HCT116 (cell line): ENCODE measurements around the gene CTXN1. TPM values are rescaled to one million over a fixed set of nuclear protein-coding genes. Genes with fewer than 3 reads are reported as not detected.

Experiments
- EGR1 ChIP-seq: IDR thresholded peaks from 2 replicates; pipeline ENCODE4 v1.6.1; 2012; ENCODE audit warnings: low read depth
- EZH2 ChIP-seq: fragments of 200-600 bp; sonication (generic); IDR thresholded peaks from 2 replicates; pipeline ENCODE4 v1.6.1; 2017; ENCODE audit warnings: antibody characterized with exemption, mixed run types
- FOSL1 ChIP-seq: IDR thresholded peaks from 2 replicates; pipeline ENCODE4 v1.6.1; 2012; ENCODE audit warnings: low read depth
- POLR2A ChIP-seq: IDR thresholded peaks from 2 replicates; pipeline ENCODE4 v1.7.0; 2011; ENCODE audit warnings: borderline replicate concordance; ENCODE audit not compliant: insufficient read depth, insufficient read length; ENCODE audit errors: extremely low read depth
- POLR2AphosphoS5 ChIP-seq: IDR thresholded peaks from 2 replicates; pipeline ENCODE4 v1.6.1; 2011; ENCODE audit warnings: mild to moderate bottlenecking, low read depth, low read length, moderate library complexity
- RAD21 ChIP-seq: IDR thresholded peaks from 2 replicates; pipeline ENCODE4 v1.6.1; 2012; ENCODE audit warnings: low read depth, mild to moderate bottlenecking
- SIN3A ChIP-seq: IDR thresholded peaks from 2 replicates; pipeline ENCODE4 v1.6.1; 2012; ENCODE audit warnings: low read depth
- SP1 ChIP-seq: IDR thresholded peaks from 2 replicates; pipeline ENCODE4 v1.6.1; 2012; ENCODE audit warnings: low read depth
- SRF ChIP-seq: IDR thresholded peaks from 2 replicates; pipeline ENCODE4 v1.6.1; 2012; ENCODE audit warnings: low read depth
- TCF7L2 ChIP-seq: IDR thresholded peaks from 2 replicates; pipeline ENCODE4 v1.7.0; 2011; ENCODE audit warnings: borderline replicate concordance, inconsistent platforms; ENCODE audit not compliant: insufficient read depth, insufficient read length; ENCODE audit errors: extremely low read depth
- YY1 ChIP-seq: IDR thresholded peaks from 2 replicates; pipeline ENCODE4 v1.6.1; 2011; ENCODE audit warnings: low read length, low read depth, moderate library complexity, mild to moderate bottlenecking; ENCODE audit not compliant: insufficient replicate concordance; ENCODE audit errors: extremely low read depth
- ZNF274 ChIP-seq: fragments of 200-500 bp; sonication (Bioruptor generic); IDR thresholded peaks from 2 replicates; pipeline ENCODE4 v1.6.1; 2014; ENCODE audit warnings: mild to moderate bottlenecking, low read depth, low read length, inconsistent platforms
- total RNA-seq: library from RNA; stranded (reverse); gene quantifications from one replicate; pipeline ENCODE4 v1.2.1, GENCODE V29; 2021; ENCODE audit not compliant: unreplicated experiment
- TF ChIP-seq, protein P1 (sequence below): IDR thresholded peaks from 2 replicates; pipeline ENCODE4 v1.6.1; 2012
- TF ChIP-seq, protein P2 (sequence below): IDR thresholded peaks from 2 replicates; pipeline ENCODE4 v1.6.1; 2011; ENCODE audit warnings: mild to moderate bottlenecking, low read length, moderate library complexity; ENCODE audit not compliant: insufficient replicate concordance; ENCODE audit errors: extremely low read depth

CTXN1 gene
- total RNA-seq, 1 experiment from 2014 or later = 56.0 TPM

DNA sequence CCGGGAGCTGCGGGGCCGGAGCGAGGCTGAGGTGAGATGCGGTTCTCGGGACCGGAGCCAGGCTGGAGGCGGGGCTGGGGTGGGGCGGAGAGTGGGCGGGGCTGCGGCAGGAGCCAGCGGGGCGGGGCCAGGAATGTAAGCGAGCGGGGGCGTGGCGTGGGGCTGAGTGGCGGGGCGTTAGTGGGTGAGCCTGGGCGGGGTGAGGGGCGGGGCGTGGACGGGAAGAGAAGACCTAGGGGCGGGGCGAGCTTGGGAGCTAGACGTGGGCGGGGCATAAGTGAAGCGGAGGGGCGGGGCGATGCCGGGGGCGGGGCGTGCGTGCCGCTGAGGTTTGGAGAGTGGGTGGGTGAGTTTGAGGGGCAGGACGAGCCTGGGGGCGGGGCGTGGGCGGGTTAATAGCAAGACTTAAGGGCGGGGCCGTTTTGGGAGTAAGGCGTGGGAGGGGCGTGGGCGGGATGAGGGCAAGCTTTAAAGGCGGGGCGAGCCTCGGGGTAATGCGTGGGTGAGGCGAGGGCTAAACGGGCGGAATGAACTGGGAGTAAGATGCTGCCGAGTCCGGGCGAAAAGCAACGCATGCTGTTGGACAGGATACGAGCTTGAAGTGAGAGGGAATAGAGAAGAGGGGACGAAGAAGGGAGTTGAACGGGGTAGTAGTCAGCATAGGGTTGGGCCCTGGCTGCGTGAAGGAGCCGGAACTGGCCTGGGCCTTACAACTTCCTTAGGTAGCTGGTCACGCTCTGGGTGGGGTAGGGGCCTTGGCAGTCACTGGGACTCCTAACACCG, 5.2 kb downstream of the CTXN1 start (continued):
- TF ChIP-seq POLR2AphosphoS5 (peak; percentile 34), SIN3A (no peak), TCF7L2 (no peak), SRF (no peak), RAD21 (no peak), ZNF274 (no peak), EGR1 (peak; percentile 98), FOSL1 (no peak), SP1 (no peak), POLR2A (no peak), EZH2 (no peak), YY1 (no peak)
- TF ChIP-seq, protein P1, sequence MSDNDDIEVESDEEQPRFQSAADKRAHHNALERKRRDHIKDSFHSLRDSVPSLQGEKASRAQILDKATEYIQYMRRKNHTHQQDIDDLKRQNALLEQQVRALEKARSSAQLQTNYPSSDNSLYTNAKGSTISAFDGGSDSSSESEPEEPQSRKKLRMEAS = peak; percentile 14; the same call in 1 of the 2 replicates
- TF ChIP-seq, protein P2, sequence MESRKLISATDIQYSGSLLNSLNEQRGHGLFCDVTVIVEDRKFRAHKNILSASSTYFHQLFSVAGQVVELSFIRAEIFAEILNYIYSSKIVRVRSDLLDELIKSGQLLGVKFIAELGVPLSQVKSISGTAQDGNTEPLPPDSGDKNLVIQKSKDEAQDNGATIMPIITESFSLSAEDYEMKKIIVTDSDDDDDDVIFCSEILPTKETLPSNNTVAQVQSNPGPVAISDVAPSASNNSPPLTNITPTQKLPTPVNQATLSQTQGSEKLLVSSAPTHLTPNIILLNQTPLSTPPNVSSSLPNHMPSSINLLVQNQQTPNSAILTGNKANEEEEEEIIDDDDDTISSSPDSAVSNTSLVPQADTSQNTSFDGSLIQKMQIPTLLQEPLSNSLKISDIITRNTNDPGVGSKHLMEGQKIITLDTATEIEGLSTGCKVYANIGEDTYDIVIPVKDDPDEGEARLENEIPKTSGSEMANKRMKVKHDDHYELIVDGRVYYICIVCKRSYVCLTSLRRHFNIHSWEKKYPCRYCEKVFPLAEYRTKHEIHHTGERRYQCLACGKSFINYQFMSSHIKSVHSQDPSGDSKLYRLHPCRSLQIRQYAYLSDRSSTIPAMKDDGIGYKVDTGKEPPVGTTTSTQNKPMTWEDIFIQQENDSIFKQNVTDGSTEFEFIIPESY = no peak
